ENCODE results near the gene LYRM9.
"Not testable (repeated sequence)": the region's sequence is repeated elsewhere in the genome, so short reads cannot be mapped to it uniquely, and the experiment has no call there.

LYRM9 gene

GRCh38 chr17:27892866-27893769 is at the start of gene LYRM9:
TSS of gene LYRM9 (minus strand) at chr17:27893365. CDS start at chr17:27882694, 10,671 bp downstream.
- no peak for DNase-seq

GRCh38 chr17:27940503-27941428 is 47.6 kb upstream of the LYRM9 start:
- no peak for DNase-seq

- no peak for DNase-seq
These were observed 46.6 kb upstream of the LYRM9 start for GRCh38 chr17:27939474-27940465.

GRCh38 chr17:27938864-27939263 is 45.7 kb upstream of the LYRM9 start:
- no peak for DNase-seq

GRCh38 chr17:27938241-27938640 is 45.1 kb upstream of the LYRM9 start:
- DNase-seq, result no peak

- no peak for DNase-seq
These were observed 43.9 kb upstream of the LYRM9 start for GRCh38 chr17:27937025-27937546.

GRCh38 chr17:27930000-27930399 is 36.8 kb upstream of the LYRM9 start:
- DNase-seq, result no peak

GRCh38 chr17:27928587-27928986 is 35.4 kb upstream of the LYRM9 start:
- DNase-seq, result no peak

GRCh38 chr17:27927781-27928180 is 34.6 kb upstream of the LYRM9 start:
- DNase-seq, result no peak

- DNase-seq, result no peak
These were observed 28.4 kb upstream of the LYRM9 start for GRCh38 chr17:27921599-27921998.

GRCh38 chr17:27921077-27921476 is 27.9 kb upstream of the LYRM9 start:
- no peak for DNase-seq

- DNase-seq, result no peak
These were observed 27.4 kb upstream of the LYRM9 start for GRCh38 chr17:27920569-27920968.

GRCh38 chr17:27919079-27919478 is 25.9 kb upstream of the LYRM9 start:
- no peak for DNase-seq

- no peak for DNase-seq
These were observed 25.3 kb upstream of the LYRM9 start for GRCh38 chr17:27918498-27918897.

- no peak for DNase-seq
These were observed 23.8 kb upstream of the LYRM9 start for GRCh38 chr17:27917000-27917399.

- no peak for DNase-seq
These were observed 22.5 kb upstream of the LYRM9 start for GRCh38 chr17:27915709-27916108.

GRCh38 chr17:27914382-27914781 is 21.2 kb upstream of the LYRM9 start:
- DNase-seq, result no peak

- no peak for DNase-seq
These were observed 19.8 kb upstream of the LYRM9 start for GRCh38 chr17:27912964-27913363.

- DNase-seq, result not testable (repeated sequence)
These were observed 19.1 kb upstream of the LYRM9 start for GRCh38 chr17:27912299-27912698.

- no peak for DNase-seq
These were observed 14.9 kb upstream of the LYRM9 start for GRCh38 chr17:27907976-27908558.

GRCh38 chr17:27906623-27907022 is 13.5 kb upstream of the LYRM9 start:
- no peak for DNase-seq

GRCh38 chr17:27906226-27906580 is 13.0 kb upstream of the LYRM9 start:
- DNase-seq, result no peak
